ENCODE results near the gene AP3S2.

- TF ChIP-seq CTCF (IDR thresholded peaks at IDR 0.05) (no peak), POLR2A (IDR thresholded peaks at IDR 0.05) (no peak)
Observed at GRCh38 chr15:89812847-89813320, 80.9 kb downstream of the AP3S2 start.

Measured in transverse colon (tissue), 3 donors.